ENCODE measurements around the gene SNRNP70.

GRCh38 chr19:49107625-49108459 is 22.6 kb downstream of the SNRNP70 start:
- no peak for TF ChIP-seq CTCF (conservative IDR thresholded peaks at IDR 0.05; ENCODE audit: low read length)
- TF ChIP-seq EZH2phosphoT487 (IDR thresholded peaks at IDR 0.05; ENCODE audit: borderline replicate concordance, low read depth, low read length), result no peak
